NCI-H187 treated with DMSO at 0.1 percent for 48 hours (cell line): ENCODE results near the gene EDNRA.

Source experiments
- DNase-seq: peaks from one replicate; lab custom pipeline; 2025; lab: John Stamatoyannopoulos, UW

Gene EDNRA

GRCh38 chr4:147498031-147498660 is 17.2 kb downstream of the EDNRA start:
- no peak for DNase-seq

GRCh38 chr4:147508346-147508745 is 27.4 kb downstream of the EDNRA start:
- DNase-seq: no peak

DNA sequence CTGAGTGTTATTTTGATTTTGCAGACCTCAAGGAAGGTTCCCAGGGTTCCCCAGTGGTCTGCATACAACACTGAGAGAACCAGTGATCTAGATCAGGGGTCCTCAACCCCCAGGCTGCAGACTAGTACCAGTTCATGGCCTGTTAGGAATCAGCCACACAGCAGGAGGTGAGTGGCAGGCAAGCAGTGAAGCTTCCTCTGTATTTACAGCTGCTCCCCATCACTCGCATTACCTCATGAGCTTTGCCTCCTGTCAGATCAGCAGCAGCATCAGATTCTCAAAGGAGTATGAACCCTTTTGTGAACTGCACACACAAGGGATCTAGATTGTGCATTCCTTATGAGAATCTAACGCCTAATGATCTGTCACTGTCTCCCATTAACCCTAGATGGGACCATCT is 28.5 kb downstream of the EDNRA start:
- no peak for DNase-seq

GRCh38 chr4:147510962-147511668 is 30.2 kb downstream of the EDNRA start:
- no peak for DNase-seq

DNA sequence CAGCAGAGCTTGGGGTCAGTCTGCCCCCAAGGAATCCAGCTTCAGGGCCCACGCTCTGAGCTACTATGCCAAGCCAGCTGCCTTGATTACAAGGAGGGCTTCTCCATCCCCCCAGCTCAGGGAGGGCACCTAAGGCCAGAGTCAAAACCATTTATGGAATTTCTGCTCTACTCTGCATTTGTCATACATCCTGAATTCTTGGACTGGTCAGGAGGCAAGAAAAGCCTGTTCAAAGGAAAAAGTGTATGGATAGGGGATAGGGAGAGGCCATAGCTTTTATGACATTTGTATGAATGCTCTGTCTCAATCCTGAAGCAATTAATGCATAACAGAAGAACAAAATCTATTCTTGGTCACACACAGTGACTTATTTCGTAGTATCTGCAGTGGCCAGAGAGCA is 32.2 kb downstream of the EDNRA start:
- no peak for DNase-seq

DNA sequence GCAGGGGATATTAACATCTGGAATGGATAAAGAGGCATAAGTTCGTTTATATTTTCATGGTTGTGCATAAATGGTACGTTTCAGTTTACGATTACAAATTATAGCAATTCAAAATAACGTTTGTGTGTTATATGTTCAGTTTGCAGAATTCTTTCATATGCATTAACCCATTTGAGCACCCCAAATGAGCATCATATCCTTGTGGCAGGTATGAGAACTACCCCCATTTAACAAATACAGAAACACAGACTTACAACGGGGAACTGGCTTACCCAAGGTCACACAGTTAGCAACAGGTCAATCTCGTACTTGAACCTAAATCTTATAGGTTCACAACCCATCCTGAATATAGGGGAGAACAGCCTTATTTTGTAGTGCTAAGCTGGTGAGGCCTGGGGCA is 33.1 kb downstream of the EDNRA start:
- no peak for DNase-seq

GRCh38 chr4:147515220-147515936 is 34.5 kb downstream of the EDNRA start:
- no peak for DNase-seq

GRCh38 chr4:147516133-147516532 is 35.2 kb downstream of the EDNRA start:
- no peak for DNase-seq

DNA sequence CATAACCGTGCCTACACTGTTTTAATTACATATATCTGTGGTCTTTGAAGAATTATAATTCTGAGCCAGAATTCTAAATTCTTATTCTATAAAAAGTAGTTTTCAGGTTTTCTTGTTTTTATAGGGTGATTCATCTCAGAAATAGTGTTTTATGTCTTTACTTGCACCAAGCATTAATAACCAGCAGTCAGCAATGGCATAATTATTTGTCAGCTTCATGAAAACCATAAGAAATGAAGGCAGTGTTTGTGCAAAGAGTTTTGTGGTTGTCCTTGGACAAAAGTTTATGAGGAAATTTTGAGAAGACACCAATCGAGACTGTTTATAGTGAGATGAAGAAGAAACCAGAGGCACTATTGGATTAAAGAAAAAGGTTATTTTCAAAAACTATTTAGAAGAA is 37.2 kb downstream of the EDNRA start:
- DNase-seq: no peak

- no peak for DNase-seq
These were observed 38.2 kb downstream of the EDNRA start for GRCh38 chr4:147518846-147519767.

DNA sequence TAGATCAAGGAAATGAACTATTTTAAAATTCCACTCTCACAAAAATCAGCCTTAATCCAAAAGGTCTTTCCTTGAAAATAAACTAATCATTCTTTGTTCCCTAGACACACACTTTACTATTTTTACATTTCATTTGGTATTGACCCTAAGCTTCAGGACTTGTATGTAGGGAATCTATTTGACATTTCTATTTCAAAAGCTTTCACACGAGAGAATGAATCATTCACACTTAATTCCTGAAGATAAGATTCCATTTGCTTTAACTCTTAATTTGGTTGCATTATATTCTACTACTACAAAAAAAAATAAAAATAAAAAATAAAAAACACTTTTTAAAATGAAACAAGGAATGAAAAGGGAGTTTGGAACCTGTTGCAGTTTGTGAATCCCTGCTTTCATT is 43.7 kb downstream of the EDNRA start:
- DNase-seq: no peak

- DNase-seq: no peak
These were observed 44.8 kb downstream of the EDNRA start for GRCh38 chr4:147525494-147526271.

DNA sequence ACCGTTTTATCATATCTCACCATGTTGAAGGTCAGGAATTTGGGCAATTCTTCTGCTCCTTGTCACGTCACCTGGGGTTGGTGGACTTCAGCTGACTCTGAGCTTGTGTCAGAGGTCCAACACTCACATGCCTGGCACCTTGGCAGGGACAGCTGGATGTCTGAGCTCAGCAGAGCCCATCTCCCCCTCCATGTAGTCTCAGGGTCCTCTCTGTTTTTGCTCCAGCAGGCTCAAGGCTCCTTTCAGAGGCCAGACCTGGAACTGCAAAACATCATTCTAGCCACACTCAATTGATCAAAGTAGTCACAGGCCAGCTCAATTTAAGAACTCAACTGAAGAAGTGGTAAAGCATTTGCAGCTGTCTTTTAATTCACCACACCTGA is 45.4 kb downstream of the EDNRA start:
- no peak for DNase-seq

DNA sequence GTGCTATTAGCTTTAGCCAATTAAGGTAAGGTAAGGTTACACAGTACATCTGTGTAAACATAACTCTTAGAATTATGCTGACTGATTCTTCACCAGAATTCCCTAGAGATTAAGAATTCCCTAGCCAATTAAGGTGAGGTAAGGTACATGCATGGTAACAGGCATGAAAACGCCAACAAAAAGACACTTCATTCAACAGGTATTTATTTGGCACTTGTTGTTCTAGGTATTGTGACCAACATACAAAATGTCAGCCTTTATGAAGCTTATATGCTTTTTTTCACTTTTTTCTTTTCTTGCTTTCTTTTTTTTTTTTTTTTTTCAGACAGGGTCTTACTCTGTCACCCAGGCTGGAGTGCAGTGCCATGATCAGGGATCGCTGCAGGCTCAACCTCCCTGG is 47.2 kb downstream of the EDNRA start:
- no peak for DNase-seq

- DNase-seq: no peak
These were observed 49.2 kb downstream of the EDNRA start for GRCh38 chr4:147530134-147530533.

- DNase-seq: no peak
These were observed 49.8 kb downstream of the EDNRA start for GRCh38 chr4:147530723-147531122.

DNA sequence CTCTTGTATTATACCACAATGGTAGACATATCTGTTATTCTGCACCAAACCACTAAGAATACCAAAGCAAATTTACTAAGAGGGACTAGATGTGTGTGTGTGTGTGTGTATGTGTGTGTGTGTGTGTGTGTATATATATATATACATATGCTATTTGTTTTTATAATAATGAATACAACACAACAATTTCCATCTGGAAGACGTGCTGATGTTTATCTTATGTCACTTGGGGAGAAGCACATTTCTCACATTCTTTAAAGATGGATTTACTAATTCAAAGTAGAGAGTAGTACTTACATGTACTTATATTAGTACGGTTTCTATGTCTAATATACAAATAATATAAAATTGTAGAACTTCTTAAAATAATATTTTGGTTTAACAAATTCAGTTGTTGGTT is 52.0 kb downstream of the EDNRA start:
- no peak for DNase-seq

DNA sequence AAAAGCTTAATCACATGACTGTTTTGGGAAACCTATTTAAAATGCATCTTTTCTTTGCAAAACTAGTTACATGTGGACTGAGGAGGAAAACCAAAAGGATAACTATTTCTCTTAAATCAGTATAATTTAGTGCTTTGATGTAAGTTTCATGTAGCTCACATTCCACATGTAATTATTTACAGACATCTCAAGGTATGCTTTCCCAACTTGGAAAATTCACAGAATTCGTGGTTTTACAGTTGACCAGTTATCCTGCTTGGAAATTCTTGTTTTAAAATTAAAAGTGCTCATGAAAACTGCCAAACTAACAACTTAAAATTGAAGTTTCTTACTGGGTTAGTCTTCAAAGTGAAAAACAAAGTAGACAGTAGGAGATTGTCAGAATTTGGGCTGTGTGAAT is 52.4 kb downstream of the EDNRA start:
- DNase-seq: no peak

GRCh38 chr4:147535124-147535523 is 54.2 kb downstream of the EDNRA start:
- DNase-seq: no peak

DNA sequence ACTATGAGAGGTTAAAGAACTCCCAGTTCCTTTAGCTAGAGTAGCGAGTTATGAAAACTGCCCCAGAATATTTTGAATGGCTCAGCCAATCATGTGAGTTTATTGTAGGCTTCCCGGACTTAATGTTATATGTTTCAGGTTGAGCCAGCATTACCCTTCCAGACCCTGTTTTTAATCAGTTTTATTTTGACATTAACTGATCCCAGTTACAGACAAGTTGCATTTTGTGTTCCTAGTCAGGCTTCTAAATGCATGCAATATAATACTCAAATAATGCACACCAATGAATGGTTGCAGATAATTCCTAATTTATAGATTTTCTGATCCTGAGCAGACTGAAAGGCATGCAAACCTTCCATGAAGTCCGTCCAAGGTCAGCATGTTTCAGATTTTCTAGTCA is 57.8 kb downstream of the EDNRA start:
- no peak for DNase-seq

DNA sequence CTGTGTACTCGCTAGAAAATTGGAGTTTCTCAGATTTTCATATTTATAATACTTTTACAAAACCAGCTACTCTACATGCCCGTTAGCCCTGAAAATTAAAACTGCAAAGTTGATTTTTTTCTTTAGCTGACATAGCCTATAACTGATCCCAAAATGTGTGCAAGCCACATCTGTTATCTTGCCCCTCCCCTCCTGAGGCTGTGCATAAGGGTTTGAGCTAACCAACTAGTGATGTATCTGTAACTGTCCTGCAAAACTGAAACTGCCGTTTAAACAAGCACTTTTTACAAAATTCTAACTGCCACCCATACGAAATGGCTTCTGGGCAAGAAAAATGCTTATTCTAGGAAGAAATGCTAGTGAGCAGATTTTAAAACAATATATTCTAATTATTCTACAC is 59.1 kb downstream of the EDNRA start:
- DNase-seq: no peak
